Hematopoietic multipotent progenitor cell treated with erythropoietin and hydrocortisone succinate and interleukin-3 and kit ligand, for 15 days (in vitro differentiated cells): Measurements from ENCODE around the gene VAV3.
"Not testable (repeated sequence)": the region's sequence is repeated elsewhere in the genome, so short reads cannot be mapped to it uniquely, and the experiment has no call there.

ENCODE experiments used
- DNase-seq: peaks from one replicate; pipeline ENCODE4 v3.0.0-alpha.2; 2015; ENCODE audit warnings: low spot score

VAV3 gene

DNA sequence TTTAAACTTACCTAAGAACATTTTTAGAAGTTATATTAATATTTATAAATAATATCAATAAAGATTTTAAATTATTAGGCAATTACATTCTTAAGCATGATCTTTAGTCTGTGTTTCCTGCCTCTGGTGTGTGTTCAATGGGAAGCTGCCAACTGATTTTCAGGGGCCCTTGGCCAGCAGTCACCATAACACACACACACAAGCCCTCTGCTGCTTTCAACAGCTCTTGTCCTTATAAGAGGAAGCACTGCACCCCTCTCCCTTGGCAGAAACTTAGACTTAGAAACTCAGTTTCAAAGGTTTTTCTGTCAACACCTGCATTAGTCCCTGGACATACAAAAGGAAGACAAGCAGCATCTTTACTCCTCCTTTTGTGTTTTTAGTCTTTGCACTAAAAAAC lies 81.4 kb downstream of the VAV3 start:
- no peak for DNase-seq

- no peak for DNase-seq
These were observed 85.1 kb downstream of the VAV3 start for GRCh38 chr1:107879927-107880326.

GRCh38 chr1:107879346-107879745 lies 85.6 kb downstream of the VAV3 start:
- peak; percentile 20 for DNase-seq

DNA sequence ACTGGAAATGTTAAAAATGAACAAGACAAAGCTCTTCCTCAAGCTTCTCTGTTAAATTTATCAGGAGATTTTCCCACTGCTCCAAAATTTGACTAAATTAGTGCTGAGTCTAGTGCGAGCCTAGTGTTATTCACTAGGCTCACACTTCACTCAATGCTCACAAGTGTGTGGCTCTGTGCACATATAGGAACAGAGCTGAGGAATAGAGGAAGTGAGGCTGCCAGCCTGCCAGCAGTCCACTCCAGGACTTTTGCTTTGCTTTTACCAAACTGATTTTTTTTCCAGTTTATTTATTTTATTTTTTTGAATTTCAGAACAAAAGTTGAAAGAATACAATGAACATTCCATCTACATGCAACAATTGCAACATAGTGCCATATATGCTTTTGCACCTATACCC lies 87.2 kb downstream of the VAV3 start:
- DNase-seq, result no peak

- peak; percentile 16 for DNase-seq
These were observed 87.9 kb downstream of the VAV3 start for GRCh38 chr1:107877092-107877491.

DNA sequence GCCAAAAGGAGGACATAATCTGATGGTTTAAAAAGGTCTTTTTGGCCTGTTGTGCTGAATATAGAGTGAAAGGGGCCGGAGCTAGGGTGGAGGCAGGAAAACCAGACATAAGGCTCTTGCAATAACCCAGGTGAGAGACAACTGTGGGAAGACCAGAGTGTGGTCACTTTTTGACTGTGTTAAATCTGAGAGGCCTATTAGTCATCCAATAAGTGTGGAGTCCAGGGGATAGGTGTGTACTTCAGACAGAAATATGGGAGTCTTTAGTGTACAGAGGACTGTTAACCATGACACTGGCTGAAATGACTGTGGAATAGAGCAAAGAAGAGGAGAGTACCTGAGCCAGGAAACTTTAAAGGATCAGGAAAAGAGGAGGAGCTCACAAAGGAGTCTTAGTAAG lies 89.3 kb downstream of the VAV3 start:
- no peak for DNase-seq

DNA sequence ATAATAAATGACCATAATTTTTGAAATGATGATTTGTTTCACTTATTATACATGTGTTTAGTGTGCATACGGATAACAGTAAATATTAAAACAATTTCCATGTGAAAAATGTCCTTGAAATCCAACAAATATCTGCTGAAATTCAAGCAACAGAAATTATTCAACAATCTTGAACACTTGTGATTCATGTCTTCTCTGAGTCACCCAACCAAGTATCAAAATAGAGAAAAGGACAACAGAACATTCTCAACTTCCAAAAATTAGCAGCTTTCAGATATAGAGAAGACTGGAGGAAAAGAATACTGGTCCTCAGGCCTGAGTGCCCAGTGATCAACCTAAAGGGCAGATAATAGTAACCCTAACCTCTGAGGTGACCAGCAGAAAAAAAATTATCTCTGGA lies 90.8 kb downstream of the VAV3 start:
- DNase-seq, result no peak

GRCh38 chr1:107871687-107872395 lies 93.1 kb downstream of the VAV3 start:
- DNase-seq, result no peak

GRCh38 chr1:107871259-107871658 lies 93.7 kb downstream of the VAV3 start:
- DNase-seq, result no peak

DNA sequence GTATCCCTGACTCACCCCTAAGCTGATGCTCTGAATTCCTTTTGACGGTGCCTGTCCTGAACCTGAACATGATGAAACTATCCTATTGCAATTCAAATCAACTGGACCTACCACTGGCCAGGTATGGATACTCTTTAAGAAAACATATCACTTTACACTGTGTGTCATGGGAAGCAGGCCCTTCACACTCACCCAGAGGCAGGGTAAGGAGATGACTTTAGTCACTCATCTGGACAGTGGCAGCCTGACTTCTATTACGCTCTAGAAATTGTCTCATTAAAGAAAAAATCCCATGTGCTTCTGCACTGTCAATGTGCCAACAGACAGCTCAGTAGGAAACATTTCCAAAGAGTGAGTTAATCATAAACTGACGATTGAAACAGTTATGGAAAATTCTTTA lies 94.3 kb downstream of the VAV3 start:
- DNase-seq, result no peak

DNA sequence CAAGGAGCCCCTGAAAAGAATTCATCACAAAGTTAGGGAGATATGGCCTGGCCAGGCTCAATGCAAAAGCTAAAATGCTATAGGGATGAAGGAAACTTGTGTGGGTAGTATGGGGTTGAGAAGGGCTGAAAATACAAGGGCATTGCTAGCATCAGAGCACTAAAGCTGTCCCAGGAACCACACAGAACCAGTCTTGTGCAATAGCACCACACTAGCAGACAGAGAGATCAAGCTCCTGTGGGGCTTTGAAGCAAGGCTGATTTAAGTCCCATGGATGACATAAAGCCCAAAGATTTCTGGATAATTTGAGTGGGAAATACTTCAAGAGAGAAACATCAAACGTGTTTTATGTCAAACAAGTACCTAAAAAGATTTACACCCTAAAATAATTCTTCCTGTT lies 97.1 kb downstream of the VAV3 start:
- no peak for DNase-seq

- no peak for DNase-seq
These were observed 97.6 kb downstream of the VAV3 start for GRCh38 chr1:107867422-107867821.

GRCh38 chr1:107866870-107867269 lies 98.1 kb downstream of the VAV3 start:
- no peak for DNase-seq

GRCh38 chr1:107865627-107866026 lies 99.4 kb downstream of the VAV3 start:
- DNase-seq, result no peak

DNA sequence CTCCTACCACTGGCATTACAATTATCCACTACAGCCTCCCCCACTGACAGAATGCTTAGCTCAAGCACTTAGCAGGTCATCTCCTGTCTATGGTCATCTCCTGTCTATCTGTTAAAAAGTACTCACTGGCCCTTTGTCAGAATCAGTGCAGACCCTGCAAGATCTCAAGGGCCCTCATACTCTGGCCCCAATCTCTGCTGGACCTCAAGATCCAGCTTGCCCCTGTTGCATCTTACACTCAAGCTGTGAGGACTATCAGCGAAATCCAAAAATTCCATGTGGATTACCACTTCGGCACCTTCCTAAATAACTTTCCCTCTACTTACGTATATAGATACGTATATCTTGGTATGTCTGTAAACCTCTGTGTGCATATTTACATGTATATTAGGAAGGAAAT lies 101.6 kb downstream of the VAV3 start:
- DNase-seq, result no peak

- no peak for DNase-seq
These were observed 102.9 kb downstream of the VAV3 start for GRCh38 chr1:107862064-107862463.

- no peak for DNase-seq
These were observed 106.7 kb downstream of the VAV3 start for GRCh38 chr1:107858323-107858722.

GRCh38 chr1:107851418-107851817 lies 113.6 kb downstream of the VAV3 start:
- no peak for DNase-seq

- not testable (repeated sequence) for DNase-seq
These were observed 120.3 kb downstream of the VAV3 start for GRCh38 chr1:107844541-107845194.

GRCh38 chr1:107843989-107844388 lies 121.0 kb downstream of the VAV3 start:
- no peak for DNase-seq

DNA sequence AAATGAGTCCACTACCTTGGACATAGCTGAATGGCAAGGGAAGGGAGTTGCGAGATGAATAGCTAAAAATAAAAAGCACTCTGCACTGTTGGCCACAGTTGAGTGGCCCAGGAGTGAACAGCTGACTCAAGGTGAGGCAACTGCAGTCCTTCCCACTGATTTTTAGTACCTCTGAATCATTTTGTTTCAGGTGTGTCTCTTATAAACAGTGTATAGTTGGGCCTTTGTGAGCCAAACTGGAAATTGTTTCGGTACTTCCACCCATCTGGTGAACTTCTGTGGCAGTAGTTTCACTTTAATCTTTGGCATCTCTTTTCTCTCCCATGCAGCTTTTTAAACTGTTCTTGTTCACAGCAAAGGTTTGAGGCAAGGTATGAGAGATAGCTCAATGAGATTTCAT lies 122.7 kb downstream of the VAV3 start:
- no peak for DNase-seq

GRCh38 chr1:107840725-107841124 lies 124.3 kb downstream of the VAV3 start:
- no peak for DNase-seq

DNA sequence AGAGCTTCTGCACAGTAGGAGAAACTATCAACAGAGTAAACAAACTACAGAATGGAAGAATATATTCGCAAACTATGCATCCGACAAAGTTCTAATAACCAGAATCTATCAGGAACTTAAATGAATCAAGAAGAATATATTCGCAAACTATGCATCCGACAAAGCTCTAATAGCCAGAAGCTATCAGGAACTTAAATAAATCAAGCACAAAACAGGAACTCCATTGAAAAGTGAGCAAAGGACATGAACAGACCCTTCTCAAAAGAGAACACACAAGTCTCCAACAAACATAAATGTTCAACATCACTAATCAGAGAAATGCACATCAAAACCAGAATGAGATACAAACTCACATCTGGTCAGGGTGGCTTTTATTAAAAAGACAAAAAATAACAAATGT lies 126.9 kb downstream of the VAV3 start:
- no peak for DNase-seq

- no peak for DNase-seq
These were observed 129.8 kb downstream of the VAV3 start for GRCh38 chr1:107835151-107835670.
